ENCODE results near the gene CHURC1.

The CHURC1 gene

DNA sequence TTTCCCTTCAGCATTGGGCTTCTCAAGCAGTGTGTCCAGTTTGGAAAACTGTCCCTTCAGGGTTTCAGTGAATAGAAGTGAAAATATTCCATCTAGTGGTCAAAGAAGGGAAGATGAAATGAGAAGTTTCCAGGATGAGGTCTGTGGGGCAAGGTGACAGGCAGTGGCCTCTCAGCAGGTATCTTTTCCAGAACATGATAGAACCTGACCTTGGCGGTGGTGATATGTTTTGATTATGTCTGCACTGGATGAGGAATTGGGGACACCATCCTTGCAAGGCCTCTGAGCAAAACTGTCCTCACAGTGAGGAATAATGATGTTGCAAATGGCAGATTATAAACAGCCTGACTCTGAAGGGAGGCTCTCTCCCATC, 23.6 kb downstream of the CHURC1 start:
- DNase-seq (ENCODE audit: low read depth in 3 of 3, low spot score in 1 of 3) = no peak

DNA sequence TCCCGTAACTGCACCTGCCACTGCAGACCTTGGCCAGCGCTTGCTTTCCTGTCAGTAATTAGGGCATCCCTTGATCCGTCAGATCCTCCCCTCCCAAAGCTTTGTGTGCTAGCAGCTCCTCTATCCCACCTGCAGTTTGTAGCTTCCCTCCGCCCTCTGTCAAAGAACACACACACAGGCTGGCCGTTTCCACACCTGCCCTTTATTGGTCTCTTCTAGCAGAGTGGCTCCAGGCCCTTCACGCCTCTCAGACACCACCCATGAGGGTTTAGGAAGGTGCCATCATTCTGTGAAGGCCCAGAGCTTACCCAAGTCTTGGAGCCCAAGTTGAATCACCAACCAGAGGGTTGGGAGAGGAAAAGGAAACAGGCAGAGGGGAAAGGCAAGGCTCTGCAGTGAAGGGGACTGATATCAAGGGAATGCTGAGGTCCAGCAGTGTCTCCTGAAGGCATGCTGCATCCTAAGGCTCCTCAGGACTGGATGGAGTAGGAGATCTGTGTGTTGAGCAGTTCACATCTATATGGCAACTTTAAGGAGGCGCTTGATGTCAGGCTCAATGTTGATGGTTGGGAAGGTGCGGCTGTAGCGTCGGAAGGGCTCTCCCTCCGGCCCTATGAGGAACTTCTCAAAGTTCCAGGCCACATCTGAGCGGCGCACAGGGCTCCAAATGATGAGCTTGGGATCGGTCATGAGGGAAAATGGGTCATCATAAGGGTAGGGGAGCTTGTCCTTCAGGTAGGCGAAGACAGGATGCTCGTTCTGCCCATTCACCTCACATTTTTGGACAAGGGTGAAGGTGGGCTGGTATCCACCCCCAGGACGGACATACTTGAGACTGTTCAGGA, 24.9 kb downstream of the CHURC1 start:
- DNase-seq (ENCODE audit: low read depth in 3 of 3, low spot score in 1 of 3) = no peak

DNA sequence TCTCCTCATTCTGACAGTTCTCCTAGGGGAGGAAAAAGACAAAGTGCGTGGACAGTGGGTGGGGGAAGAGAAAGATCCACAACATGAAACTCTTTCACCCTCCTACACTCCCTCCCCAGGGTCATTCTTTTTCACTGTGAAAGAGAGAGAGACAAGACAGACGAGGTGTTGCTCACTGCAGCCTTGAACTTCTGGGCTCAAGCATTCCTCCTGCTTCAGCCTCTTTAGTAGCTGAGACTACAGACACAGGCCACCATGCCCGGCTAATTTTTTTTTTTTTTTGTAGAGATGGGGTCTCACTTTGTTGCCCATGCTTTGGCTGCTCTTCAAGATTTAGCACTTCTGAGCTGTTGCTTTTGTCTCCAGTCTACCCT, 25.5 kb downstream of the CHURC1 start:
- DNase-seq (ENCODE audit: low read depth in 3 of 3, low spot score in 1 of 3) = no peak

DNA sequence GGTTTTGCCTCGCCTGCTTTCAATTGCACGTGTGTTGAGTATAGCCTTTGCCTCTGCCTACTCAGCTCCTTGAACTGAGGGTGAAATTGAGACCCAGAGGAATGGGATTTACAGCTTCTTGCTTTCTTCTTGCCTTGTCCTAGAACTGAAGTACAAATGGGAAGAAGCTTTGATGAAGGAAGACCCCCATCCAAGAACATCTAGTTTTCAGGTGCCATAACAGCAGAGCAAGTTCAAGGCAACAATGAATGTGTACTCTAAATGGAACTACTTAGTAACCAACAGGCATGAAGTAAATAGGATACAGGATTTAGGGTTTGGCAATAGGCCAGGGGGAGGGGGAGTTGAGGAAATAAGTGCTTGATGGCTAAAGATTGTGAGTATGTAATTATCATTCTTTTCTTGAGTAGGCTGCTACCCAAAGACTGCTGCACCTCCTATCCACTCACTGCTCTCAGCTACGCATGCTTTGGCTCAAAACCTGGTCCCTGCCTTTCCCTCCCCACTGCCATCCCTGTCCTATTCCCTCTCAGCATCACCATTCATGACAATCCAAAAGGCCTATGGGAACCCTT, 26.2 kb downstream of the CHURC1 start:
- DNase-seq (ENCODE audit: low read depth in 3 of 3, low spot score in 1 of 3) = no peak

DNA sequence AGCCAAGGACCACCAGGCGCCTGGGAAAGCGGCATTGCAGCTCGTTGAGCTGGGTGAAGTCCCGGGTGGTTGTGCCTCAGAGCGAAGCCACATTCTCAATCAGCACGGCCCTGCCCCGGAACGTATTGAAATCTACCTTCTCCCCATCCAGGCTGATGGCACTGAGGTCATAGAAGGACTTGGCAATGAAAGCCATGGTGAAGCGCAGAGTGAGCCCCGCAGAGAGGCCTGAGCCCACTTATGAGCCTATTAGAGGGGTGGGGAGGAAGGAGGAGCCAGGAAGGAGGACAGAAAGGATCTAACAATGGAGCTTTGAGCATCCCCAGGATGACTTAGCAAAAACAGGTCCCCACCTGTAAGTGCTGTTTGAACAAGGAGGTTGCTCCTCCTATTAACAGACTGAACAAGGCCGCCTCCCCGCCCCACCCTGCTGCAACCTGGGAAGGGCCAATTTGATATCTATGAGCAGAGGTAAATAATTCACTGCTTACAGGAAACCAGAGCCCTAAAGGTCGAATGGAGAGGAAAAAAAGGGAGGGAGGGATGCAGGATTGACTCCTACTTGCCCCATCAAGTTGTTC, 28.4 kb downstream of the CHURC1 start, which contains the start of gene GPX2:
Gene GPX2, minus strand, starts transcription at position 215 of the 581 bp plus-strand sequence. Its CDS starts 19 bp downstream, at position 196.
- no peak for DNase-seq (ENCODE audit: low read depth in 3 of 3, low spot score in 1 of 3)

DNA sequence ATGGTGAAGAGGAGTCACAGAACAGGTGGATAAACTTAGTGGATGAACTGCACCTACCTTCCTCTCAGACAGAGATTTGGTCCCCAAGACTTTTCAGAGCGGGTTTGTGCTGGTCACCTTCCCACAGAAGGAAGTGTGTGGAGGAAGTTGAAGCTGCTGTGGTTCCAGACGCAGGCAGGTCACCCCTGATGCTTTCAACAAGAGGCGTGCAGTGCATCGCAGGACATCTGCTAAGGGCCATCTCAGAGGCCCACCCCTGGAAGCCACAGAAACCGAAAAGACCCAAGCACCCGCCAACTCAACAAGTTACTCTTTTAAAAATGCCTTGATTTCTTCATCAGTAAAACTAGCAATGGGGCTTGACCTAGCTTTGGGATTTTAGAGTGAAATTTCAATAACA, 29.3 kb downstream of the CHURC1 start:
- DNase-seq (ENCODE audit: low read depth in 3 of 3, low spot score in 1 of 3) = no peak

DNA sequence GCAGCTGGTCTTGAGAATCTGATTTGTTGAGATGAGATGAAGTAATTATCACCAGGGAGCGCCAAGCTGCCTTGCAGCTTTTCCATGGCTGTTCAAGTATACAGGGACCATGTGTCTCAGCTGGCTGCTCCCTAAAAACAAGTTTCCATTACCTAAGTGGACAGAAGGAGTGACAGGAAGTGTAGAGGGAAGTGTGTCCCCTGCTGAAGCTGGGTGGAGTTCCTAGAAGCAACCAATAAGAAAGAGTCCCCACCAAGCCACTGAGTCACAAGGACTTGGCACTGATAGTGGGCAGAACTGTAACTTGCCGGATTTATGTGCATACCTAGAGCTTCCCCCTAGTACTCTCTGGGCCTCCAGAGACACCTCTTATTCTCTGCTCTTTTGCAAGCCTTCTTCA, 29.8 kb downstream of the CHURC1 start:
- no peak for DNase-seq (ENCODE audit: low read depth in 3 of 3, low spot score in 1 of 3)

DNA sequence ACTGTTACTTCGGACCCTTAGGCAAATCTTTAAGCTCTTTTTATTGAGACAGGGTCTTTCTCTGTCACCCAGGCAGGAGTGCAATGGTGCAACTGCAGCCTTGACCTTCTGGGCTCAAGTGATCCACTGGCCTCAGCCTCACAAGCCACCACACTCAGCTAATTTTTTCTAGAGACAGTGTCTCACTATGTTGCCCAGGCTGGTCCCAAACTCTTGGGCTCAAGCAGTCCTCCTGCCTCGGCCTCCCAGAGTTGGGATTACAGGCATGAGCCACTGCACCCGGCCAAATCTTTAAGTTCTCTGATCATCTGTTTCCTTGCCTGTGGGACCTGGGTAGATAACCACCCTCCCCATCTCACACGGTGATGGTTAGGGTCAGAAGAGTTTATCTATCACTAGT, 30.6 kb downstream of the CHURC1 start:
- DNase-seq (ENCODE audit: low read depth in 3 of 3, low spot score in 1 of 3) = no peak

DNA sequence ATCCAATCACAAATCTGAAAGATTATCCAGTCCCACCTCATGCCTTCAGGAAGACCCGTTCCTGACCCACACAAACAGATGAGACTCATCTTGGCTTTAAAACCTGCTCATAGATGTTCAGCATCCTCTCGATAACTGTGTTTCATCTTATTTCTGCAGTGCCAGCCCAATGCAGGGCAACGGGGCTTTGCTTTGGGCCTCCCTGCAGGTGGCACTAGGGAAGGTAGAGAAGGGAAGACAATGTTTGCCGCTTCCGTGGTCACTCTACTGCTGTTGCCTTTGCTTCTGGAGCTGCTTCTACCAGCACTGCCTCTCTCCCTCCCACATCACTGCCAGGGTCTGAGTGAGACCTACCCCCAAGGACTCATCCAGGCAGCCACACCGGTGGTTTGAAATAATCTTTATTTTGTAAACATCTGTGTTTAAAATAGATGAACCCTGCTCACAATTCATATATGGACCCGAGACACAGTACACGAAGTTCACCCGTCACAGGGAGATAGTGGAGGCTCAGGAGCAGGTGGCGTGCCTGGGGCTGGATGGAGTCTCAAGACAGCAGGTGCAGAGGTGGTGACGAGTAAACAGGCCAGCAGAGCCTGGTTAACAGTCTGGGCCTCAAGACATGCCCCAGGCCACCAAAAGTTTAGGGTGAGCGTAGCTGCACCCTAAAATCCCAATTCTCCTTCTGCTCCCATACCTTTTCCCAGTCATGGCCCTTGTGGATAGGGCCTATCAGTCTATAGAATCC, 31.4 kb downstream of the CHURC1 start:
- no peak for DNase-seq (ENCODE audit: low read depth in 3 of 3, low spot score in 1 of 3)

DNA sequence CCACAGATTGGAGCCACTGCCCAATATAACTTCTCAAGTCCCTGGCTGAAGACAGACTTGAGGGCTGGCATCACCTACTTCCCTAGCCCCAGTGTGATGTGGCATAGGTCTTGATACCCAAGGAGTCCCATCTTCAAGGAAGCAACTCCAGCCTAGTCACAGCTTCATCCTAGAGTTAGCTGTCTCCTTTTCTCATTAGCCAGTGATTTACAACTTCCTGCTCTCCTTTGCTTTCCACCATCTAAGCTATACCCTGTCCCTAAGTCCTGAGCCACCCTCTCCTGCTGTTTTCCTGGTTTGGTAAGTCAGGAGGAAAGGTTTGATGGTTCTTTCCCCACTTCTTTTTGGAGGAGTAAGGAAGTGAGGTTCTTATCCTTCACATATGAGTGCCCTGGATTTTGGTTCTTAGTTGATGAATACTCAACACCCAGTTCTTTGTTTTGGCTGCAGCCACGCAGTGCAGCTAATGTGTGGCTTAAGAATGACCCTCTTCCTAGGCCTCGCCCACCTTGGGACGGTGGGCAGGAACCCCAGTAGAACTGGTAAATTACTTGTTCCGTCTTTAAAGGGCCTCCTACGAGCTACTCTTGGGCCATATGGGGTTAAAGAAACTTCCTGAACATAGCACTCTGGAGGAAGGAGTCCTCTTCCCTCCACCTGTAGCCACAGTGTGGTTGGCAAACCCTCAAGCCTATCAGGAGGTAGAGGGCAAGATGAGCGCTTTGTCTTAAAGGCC, 32.2 kb downstream of the CHURC1 start:
- DNase-seq (ENCODE audit: low read depth in 3 of 3, low spot score in 1 of 3) = no peak

DNA sequence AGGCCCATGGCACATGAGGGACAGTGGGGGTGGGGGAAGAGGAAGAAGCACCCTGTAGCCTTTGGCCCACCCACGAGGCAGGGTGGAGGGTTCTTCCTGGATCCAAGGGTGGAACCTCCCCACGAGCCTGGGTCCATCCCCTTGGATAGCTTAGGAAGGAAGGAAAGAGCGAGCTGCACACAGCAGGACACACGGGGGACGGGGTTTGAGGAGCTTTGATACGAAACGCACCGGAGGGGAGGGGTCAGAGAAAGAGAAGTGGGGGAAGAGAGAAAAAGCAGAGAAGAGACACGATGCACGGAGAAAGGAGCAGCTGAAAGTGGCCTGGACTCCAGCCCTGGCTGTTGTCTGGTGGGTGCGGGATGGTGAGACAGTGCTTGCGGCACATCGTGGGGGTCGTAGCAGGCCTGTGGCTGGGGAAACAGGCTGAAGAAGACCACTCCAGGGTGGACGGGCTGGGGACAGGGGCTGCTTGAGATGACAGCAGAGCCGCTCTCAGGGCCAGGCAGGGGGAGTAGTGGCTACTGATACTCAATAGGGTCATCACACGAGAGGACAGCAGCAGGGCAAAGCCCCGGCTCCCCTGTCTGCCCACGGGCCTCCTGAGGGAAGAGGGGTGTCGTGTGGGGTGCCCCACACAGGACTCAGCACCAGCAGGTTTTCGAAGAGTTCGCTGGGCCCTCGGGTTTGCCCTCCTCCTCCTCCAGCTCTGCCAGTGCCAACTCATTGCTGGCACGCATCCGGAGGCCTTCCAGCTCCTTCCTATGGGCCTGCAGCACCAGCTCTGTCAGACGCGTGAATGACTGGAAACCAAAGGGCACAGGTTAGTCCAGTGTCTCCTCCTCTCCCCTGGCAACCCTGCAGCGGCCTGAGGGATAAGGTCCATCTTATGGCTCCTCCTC, 33.7 kb downstream of the CHURC1 start:
- DNase-seq (ENCODE audit: low read depth in 3 of 3, low spot score in 1 of 3) = no peak

DNA sequence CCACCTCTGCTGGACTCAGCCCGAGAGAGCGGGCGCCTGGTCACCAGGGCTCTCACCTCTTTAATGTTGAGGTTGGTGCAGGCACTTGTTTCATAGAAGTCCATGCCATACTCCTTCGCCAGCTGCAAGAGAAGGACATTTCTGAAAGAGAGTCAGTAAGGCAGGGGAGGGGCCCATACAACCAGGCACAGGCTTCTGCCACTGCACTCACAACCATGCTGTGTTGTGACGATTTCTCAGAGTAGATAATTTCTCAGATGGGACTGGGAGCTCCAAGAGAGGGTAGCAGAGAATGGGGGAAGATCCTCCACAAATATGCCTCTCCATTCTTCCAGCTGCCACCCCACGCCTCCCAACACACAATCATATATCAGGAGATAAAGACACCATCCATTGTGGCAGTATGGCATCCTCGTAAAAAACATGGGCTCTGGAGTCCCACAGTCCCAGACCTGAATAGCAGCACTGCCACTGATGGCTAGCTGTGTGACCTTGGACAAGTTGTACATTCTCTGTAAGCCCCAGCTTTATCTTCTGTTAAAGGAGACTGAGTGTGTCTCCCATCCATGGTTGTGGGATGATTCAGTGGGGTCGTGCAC, 34.5 kb downstream of the CHURC1 start:
- no peak for DNase-seq (ENCODE audit: low read depth in 3 of 3, low spot score in 1 of 3)

DNA sequence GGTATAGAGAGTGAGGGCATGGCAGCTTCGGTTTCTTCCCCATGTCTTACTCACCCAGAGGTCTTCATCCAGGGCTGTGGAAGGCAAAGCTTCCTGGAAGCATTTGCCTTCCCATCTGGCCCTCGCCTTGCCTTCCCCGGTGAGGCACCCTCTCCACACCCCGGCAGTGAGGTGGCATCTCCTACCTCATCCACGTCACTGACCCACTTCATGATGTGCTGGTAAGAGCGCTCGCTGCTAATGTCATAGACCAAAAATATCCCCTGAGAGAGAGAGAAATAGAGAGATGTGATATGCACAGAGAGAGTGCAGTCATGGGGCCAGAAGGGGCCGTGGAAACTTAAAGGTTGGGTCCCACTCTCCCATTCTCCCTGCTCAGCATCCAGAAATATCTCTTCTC, 36.6 kb downstream of the CHURC1 start:
- no peak for DNase-seq (ENCODE audit: low read depth in 3 of 3, low spot score in 1 of 3)

DNA sequence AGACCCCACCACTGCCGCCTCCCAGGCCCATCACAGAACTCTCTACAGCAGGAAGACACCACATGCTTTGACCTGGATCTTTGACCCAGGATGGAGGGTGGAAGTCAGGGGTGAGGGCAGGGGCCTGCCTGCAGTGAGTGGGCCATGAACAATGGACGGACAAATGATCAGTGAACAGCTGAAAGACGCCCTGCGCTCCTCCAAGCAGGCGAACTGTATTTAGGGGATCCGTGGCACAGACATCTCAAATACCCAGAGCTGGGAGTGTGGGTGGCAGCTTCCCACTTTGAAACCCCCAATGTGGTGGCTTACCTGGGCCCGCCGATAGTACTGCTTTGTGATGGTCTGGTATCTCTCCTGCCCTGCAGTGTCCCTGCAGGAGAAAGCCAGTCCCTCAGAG, 37.0 kb downstream of the CHURC1 start:
- DNase-seq (ENCODE audit: low read depth in 3 of 3, low spot score in 1 of 3) = no peak

DNA sequence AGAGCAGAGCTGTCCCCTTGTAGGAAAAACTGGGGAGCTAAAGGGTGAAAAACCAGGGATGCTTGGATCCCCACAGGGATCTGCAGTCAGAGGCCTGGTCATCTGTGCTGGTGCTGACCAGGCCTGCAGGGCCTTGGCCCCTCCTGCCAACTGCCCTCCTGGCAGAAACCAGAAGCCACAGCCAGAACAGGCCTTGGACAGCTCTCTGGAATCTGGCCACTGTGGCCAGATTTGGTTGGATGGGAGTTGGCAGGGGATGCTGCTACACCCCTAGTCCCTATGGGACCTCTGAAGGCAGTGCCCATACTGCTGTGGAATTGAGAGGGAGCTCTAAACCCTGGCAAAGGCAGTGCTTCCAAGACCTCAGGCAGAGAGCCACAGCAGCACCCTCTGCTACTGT, 37.5 kb downstream of the CHURC1 start:
- no peak for DNase-seq (ENCODE audit: low read depth in 3 of 3, low spot score in 1 of 3)

DNA sequence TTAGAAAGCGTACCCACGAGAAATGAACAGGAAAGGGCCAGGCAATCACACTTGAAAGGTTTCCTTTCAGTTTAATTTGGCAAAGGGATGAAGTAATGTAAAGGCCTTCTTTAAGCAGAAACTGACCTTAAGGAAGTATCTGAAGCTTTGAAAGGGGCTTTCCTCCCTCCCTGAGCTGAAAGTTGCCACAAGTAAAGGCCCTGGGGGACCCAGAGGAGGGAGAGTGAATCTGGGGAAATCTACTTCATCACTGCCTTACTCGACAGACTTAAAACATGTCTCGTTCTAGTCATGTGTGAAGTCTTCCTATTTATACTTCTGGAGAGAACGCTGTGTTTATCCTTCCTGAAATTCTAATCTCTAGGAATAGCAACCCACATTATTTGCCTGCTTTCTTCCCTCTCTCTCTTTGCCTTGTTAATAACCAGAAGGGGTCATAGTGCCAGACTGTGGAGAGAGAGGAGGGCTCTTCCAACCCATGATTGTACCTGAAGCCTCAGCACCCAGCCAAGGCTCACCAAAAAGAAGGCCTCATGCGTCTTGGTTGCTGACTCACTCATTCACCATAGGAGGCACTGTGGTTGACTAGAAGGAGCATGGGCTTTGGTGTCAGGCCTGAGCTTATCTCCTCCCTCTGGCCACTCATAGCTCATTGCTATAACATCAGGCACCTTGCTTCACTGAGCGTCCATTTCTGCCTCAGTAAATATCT, 38.5 kb downstream of the CHURC1 start:
- DNase-seq (ENCODE audit: low read depth in 3 of 3, low spot score in 1 of 3) = no peak

DNA sequence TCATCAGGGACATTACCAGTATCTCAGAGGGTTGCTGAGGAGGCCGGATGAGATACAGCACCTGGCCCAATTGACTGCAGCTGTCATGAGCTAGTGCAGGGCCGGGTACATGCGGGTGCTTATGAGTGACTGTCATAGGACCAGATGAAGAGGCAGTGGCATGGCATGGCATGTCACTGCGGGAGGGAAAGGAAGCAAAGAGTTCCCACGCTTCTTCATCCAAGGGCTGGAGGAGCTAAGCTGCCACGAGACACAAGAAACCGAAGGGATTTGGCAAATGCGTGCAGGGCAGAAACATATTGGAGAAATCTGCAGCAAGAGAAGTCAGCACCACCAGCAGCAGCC, 39.0 kb downstream of the CHURC1 start:
- no peak for DNase-seq (ENCODE audit: low read depth in 3 of 3, low spot score in 1 of 3)

DNA sequence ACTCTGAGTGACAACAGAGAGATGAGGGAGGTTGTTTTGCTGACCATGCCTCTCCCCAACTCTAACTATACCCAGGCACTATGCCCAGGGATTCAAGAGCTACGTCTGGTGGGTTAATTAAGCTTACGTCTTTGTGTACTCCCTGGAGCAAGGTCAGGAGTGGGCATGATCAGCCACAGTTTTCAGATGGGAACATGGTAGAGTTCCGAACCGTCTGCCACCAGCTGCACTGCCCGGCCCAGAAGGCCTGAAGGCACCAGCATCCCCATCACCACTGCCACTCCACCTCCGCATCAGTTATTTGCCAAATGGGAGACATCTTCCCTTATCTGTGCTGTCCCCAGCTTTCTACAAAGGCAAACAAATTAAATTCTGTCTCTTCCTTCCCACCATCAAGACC, 39.4 kb downstream of the CHURC1 start:
- no peak for DNase-seq (ENCODE audit: low read depth in 3 of 3, low spot score in 1 of 3)

DNA sequence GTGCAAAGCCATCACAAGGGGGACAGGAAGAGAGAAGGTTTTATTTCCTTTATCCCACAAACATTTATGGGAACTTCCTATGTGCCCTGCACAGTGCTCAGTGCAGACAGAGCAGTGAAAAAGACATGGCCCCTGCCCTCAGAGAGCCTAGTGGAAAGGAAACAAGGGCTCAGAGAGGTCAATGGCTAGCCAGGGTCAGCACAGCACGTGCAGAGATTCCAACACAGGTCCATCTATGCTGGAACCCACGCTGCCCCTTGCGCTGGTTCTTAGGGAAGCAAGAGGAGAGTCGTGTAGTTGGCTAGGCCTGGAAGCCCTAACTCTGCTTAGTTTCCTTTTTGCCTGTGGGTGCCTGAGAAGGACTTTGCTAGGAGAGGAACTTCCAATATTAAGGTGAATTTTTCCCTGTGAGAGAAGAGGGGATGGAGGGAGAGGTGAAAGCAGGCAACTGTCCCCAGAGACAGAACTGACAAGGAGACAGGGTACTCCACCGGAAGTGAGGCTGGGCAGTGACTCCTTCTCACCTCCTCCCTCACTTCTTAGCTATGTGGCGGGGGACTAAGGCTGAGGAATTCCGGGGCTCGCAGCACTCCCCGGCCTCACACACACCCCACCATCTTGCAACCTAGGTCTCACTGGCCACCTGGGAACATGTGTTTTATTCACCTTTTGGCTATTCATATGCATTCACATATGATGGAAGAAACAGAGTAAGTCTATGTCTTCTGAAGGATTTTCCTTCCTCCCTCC, 40.4 kb downstream of the CHURC1 start:
- no peak for DNase-seq (ENCODE audit: low read depth in 3 of 3, low spot score in 1 of 3)
